Duodenal mucosa (tissue), 2 donors: Measurements from ENCODE around the gene LRRC8C.

Experiments
- H3K27ac ChIP-seq: one replicate; pipeline ENCODE4 v1.7.0; 2013; ENCODE audit warnings: low read depth, low read length
- H3K27me3 ChIP-seq, 2 donors: one replicate each; pipeline ENCODE4 v1.7.0; 2013; ENCODE audit warnings: low read length in 2 of 2, control low read depth in 1 of 2; ENCODE audit not compliant: insufficient read depth in 2 of 2, control insufficient read depth in 1 of 2
- H3K36me3 ChIP-seq, 2 donors: one replicate each; pipeline ENCODE4 v1.7.0; 2013; ENCODE audit warnings: low read length in 2 of 2, control low read depth in 1 of 2; ENCODE audit not compliant: insufficient read depth in 2 of 2, control insufficient read depth in 1 of 2
- H3K4me1 ChIP-seq, 2 donors: one replicate each; pipeline ENCODE4 v1.7.0; 2013; ENCODE audit warnings: low read length in 2 of 2, control low read depth in 1 of 2; ENCODE audit not compliant: insufficient read depth in 2 of 2, control insufficient read depth in 1 of 2
- H3K4me3 ChIP-seq, 2 donors: one replicate each; pipeline ENCODE4 v1.7.0; 2013; ENCODE audit warnings: low read length in 2 of 2, low read depth in 1 of 2
- H3K9ac ChIP-seq, 2 donors: one replicate each; pipeline ENCODE4 v1.7.0; 2013; ENCODE audit warnings: low read length in 2 of 2, low read depth in 1 of 2
- H3K9me3 ChIP-seq, 2 donors: one replicate each; pipeline ENCODE4 v1.7.0; 2013; ENCODE audit warnings: low read length in 2 of 2, control low read depth in 1 of 2; ENCODE audit not compliant: control insufficient read depth in 1 of 2

The LRRC8C gene

DNA sequence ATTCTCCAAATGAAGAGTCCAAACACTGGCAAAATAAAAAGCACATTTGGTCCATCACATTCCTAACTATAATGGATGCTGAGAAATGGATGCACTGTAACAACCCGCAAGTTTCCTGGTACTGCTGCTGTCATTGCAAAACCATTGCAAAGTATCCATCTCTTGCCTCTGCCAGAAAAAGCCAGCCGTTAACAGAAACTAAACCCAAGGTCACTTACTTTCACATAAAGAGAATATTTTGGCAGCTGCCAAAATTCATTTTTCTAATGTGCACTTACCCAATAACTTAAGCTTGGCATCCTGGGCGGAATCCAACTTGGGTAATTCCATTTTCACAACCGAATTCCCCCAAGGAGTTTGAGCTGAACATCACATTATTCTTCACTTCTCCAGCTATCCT is 110.9 kb downstream of the LRRC8C start:
- H3K27ac ChIP-seq: no peak overlapping the region
- no peak overlapping the region for H3K4me3 ChIP-seq
- no peaks in the 10 kb centered on the region for H3K27me3 ChIP-seq
- no peak overlapping the region for H3K9ac ChIP-seq
- no peaks in the 10 kb centered on the region for H3K36me3 ChIP-seq
- H3K4me1 ChIP-seq: no peaks in the 10 kb centered on the region
- H3K9me3 ChIP-seq: no peaks in the 10 kb centered on the region

DNA sequence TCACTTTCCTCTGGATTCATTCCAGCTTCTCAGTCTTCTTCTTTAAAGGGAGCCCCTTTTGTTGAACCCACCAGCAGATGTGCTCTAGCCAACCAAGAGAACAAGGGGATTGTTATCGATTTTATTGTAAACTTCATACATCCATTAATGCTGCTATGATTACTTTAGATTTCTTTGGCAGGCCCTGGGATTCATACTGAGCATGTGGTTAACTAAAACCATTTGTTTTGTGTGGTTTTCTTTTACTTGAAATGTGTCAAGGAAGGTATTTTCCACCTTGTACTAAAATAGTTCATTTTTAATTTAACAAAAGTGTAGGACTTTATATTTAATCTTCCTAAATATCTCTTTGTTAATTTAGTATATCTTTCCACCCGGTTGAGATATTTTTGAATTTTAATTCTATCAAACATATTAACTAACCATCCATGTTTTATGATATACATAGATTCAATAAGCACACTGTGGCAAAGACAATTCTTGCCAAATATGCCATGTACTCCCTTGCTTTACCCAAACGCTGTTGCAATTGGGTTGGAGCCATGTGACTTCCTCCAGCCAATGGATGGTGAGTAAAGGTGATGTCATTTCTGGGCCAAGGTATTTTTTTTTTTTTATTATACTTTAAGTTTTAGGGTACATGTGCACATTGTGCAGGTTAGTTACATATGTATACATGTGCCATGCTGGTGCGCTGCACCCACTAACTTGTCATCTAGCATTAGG is 113.7 kb downstream of the LRRC8C start:
- Histone ChIP-seq H3K27me3 (no peaks in the 10 kb centered on the region), H3K4me3 (no peak overlapping the region), H3K36me3 (no peaks in the 10 kb centered on the region), H3K4me1 (no peaks in the 10 kb centered on the region), H3K9ac (no peak overlapping the region), H3K9me3 (no peaks in the 10 kb centered on the region), H3K27ac (no peak overlapping the region)

DNA sequence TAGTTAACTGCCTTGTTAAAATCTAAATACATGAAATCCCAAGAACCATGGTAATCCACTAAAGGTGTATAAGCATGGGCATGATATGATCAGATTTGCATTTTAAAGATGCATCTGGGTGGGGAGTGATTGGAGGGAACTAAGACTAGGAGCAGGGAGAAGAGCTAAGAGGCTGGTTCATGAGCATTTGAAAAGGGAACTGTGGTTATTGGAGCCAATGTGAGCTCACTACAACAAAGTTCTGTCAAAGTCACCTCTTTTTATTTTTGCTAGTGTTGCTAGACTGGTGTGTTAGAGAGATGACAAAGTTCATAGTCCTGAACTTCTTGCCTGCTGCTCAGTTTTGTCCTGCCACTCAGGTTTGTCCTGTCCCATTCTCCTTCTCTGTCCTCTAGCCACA is 120.8 kb downstream of the LRRC8C start:
- Histone ChIP-seq H3K4me3 (no peak overlapping the region), H3K27me3 (no peaks in the 10 kb centered on the region), H3K4me1 (peaks cover 9 to 16% of the 10 kb centered on the region in 2 donors), H3K27ac (no peak overlapping the region), H3K9ac (no peak overlapping the region), H3K9me3 (no peaks in the 10 kb centered on the region), H3K36me3 (no peaks in the 10 kb centered on the region)

DNA sequence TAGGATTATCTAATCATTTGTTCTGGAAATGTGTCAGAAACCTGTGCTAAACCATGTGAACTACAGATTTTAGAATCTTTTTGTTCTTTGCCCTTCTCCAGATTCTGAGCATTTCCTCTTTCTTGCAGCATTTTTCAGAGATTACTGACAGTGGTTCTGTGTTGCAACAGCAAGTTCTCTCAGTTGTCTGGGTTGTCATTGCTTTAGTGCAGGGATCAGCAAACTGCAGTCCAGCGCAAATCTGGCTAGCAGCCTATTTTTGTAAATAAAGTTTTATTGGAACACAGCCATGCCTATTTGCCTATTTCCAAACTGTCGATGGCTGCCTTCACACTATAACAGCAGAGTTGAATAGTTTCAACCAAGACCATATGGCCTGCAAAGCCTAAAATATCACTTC is 121.6 kb downstream of the LRRC8C start:
- Histone ChIP-seq H3K36me3 (no peaks in the 10 kb centered on the region), H3K27ac (no peak overlapping the region)

DNA sequence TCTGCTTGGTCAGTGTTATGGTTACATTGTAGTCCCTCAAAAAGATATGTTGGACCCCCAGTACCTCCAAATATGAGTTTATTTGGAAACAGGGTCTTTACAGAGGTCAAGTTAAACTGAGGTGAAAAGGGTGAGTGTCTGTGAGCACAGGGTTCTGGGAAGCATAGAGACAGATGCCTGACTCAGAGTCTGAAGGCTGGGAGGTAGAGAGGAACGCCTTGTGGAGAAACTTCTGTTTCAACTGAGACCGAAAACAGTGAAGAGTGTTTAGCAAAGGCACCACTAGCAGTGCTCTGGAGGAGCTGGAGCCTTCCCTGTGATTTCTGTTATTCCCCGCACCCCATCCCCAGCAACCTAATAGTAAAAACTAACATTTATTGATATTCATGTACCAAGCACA is 122.7 kb downstream of the LRRC8C start:
- Histone ChIP-seq H3K4me3 (no peak overlapping the region), H3K27ac (no peak overlapping the region), H3K9me3 (no peaks in the 10 kb centered on the region), H3K9ac (no peak overlapping the region), H3K36me3 (no peaks in the 10 kb centered on the region), H3K4me1 (peaks cover 9 to 16% of the 10 kb centered on the region in 2 donors), H3K27me3 (no peaks in the 10 kb centered on the region)

More for the DNA sequence above, 121.6 kb downstream of the LRRC8C start:
- no peak overlapping the region for H3K9ac ChIP-seq
- no peaks in the 10 kb centered on the region for H3K9me3 ChIP-seq
- no peak overlapping the region for H3K4me3 ChIP-seq
- peaks cover 9 to 16% of the 10 kb centered on the region in 2 donors for H3K4me1 ChIP-seq
- H3K27me3 ChIP-seq: no peaks in the 10 kb centered on the region

DNA sequence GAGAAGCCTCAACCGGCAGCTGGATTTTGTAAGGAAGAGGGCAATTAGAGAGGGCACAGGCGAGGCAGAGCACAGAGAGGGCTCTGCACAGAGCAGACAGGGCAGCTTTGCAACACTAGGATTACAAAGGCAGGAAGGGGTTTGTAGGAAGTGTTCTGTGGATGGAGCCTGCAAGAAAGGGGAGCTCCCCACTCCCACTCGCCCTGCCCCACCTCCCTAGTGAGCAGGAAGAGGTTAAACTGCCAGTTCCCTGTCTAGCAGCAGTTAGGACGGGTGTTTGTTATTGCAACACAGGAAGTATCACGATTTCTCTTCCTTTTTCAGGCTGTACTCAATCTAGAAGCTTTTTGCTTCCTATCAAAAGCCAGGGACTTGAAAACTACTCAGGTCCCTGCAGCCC is 124.6 kb downstream of the LRRC8C start:
- Histone ChIP-seq H3K36me3 (no peaks in the 10 kb centered on the region), H3K4me3 (peak overlapping the region; percentile 5 to 6), H3K27ac (no peak overlapping the region), H3K9me3 (no peaks in the 10 kb centered on the region), H3K27me3 (no peaks in the 10 kb centered on the region), H3K9ac (no peak overlapping the region), H3K4me1 (peaks cover 16% of the 10 kb centered on the region in 2 donors)

DNA sequence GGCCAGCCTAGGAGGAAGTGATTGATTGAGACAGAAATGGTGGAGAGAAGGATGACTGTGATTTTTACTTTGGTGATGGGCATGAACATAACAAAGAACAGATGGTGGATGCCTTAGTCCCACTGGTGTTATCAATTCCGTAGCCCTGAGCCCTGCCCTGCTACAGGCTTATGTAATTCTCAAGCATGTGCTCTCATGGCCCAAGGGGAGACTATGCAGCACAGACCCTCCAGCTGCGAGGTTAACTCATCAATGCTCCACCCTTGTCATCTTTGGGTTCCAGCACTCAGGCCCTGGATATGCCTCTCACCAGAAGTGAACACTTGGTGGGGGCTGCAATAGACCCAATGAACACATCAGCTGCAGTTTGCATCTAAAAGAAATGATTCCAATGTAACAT is 125.2 kb downstream of the LRRC8C start:
- H3K9me3 ChIP-seq: no peaks in the 10 kb centered on the region
- peak overlapping the region; percentile 5 to 6 for H3K4me3 ChIP-seq
- no peak overlapping the region for H3K9ac ChIP-seq
- H3K36me3 ChIP-seq: no peaks in the 10 kb centered on the region
- H3K27me3 ChIP-seq: no peaks in the 10 kb centered on the region
- peaks cover 17 to 21% of the 10 kb centered on the region in 2 donors for H3K4me1 ChIP-seq
- no peak overlapping the region for H3K27ac ChIP-seq

DNA sequence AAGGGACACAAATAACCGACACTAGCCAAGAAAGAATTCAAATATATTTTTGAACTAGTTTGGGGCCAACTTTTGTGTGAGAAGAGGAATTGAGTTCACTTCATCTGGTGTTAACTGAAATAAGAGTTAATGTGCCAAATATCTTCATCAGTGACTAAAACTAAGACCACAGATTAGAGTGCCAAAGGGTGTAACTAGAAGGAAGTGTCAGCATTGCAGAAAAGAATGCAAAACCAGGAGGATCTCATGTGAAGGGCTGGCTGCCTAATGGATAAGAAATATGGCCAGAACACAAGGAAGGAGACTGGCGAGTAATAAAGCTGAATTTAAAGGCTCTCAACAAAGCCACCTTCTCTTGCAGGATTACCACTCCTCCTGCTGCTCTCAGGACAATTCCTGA is 126.1 kb downstream of the LRRC8C start:
- Histone ChIP-seq H3K27me3 (no peaks in the 10 kb centered on the region), H3K4me3 (no peak overlapping the region), H3K4me1 (peaks cover 25 to 28% of the 10 kb centered on the region in 2 donors), H3K9ac (no peak overlapping the region), H3K9me3 (no peaks in the 10 kb centered on the region), H3K27ac (no peak overlapping the region), H3K36me3 (no peaks in the 10 kb centered on the region)

DNA sequence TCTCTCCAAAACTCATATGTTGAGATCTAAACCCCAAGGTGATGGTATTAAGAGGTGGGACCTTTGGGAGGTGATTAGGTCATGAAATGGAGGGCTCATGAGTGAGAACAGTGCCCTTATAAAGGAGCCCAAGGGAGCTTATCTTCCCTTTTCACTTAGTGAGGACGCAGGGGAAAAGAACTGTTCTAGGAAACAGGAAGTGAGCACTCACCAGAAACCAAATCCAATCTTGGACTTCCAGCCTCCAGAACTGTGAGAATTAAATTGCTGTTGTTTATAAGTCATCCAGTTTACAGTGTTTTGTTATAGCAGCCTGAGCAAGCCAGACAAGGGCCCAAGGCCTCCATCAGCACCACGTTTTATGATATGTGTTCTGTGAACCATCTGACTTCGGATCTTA is 127.6 kb downstream of the LRRC8C start:
- Histone ChIP-seq H3K36me3 (no peaks in the 10 kb centered on the region), H3K4me3 (no peak overlapping the region), H3K27me3 (no peaks in the 10 kb centered on the region), H3K27ac (no peak overlapping the region), H3K9ac (no peak overlapping the region), H3K9me3 (no peaks in the 10 kb centered on the region), H3K4me1 (peaks cover 25 to 28% of the 10 kb centered on the region in 2 donors)

DNA sequence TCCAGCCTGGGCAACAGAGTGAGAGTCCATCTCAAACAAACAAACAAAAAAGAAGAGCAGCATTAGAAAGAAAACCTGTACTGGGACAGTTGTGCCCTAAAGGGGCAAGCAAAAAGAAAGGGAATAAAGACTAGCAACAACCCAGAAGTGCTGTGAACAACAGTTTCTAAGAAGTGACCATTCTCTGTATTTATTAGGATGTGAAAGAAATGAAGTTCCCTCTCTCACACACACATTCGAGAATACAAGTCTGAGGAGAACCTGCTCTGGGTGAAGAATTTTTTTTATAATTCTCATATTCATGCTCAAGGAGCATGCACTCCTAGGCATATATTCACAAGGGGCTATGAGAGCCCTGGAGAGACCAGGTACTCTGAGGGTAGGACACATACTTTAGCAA is 128.4 kb downstream of the LRRC8C start:
- Histone ChIP-seq H3K4me1 (peaks cover 25 to 28% of the 10 kb centered on the region in 2 donors), H3K27me3 (no peaks in the 10 kb centered on the region), H3K4me3 (no peak overlapping the region), H3K9me3 (no peaks in the 10 kb centered on the region), H3K36me3 (no peaks in the 10 kb centered on the region), H3K9ac (no peak overlapping the region), H3K27ac (no peak overlapping the region)
